ENCODE measurements around the gene FBXL17. TPM values are rescaled to one million over a fixed set of nuclear protein-coding genes. Genes with fewer than 3 reads are reported as not detected.

FBXL17 gene
- total RNA-seq, 4 donors from 2014 or later, result 14.4 to 22.0 (median 16.6) TPM

DNA sequence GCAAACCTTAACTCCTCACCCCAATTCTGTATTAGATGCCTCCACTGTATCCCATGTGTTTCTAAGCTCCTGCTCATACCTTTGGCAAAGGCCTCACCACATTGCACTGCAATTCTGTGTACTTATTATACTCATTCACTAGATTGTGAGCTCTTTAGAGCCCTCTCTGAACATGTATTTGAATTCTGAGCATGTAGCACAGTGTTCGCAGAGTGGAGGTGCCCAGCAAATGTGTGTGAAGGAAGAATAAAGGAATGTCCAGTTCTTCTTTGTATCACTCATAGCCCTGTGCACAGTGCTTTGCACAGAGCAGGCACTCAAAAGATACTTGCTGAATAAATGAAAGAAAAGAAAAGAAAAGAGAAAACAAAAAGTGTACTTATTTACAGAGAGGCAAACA, 410.1 kb downstream of the FBXL17 start:
- TF ChIP-seq, protein P1, sequence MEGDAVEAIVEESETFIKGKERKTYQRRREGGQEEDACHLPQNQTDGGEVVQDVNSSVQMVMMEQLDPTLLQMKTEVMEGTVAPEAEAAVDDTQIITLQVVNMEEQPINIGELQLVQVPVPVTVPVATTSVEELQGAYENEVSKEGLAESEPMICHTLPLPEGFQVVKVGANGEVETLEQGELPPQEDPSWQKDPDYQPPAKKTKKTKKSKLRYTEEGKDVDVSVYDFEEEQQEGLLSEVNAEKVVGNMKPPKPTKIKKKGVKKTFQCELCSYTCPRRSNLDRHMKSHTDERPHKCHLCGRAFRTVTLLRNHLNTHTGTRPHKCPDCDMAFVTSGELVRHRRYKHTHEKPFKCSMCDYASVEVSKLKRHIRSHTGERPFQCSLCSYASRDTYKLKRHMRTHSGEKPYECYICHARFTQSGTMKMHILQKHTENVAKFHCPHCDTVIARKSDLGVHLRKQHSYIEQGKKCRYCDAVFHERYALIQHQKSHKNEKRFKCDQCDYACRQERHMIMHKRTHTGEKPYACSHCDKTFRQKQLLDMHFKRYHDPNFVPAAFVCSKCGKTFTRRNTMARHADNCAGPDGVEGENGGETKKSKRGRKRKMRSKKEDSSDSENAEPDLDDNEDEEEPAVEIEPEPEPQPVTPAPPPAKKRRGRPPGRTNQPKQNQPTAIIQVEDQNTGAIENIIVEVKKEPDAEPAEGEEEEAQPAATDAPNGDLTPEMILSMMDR (IDR thresholded peaks at IDR 0.05), result no peak
- TF ChIP-seq POLR2AphosphoS5 (IDR thresholded peaks at IDR 0.05), result no peak
- TF ChIP-seq EP300 (IDR thresholded peaks at IDR 0.05), result no peak
- no peak for TF ChIP-seq POLR2A (IDR thresholded peaks at IDR 0.05; ENCODE audit: low read depth)
- Histone ChIP-seq H3K27ac (replicated peaks in 1 of 4) (no peak overlapping the region), H3K27me3 (no peaks in the 10 kb centered on the region), H3K4me1 (no peaks in the 10 kb centered on the region), H3K36me3 (no peaks in the 10 kb centered on the region), H3K9me3 (no peaks in the 10 kb centered on the region), H3K4me3 (no peak overlapping the region)
- WGBS, result 95% methylated on average over 1 of the region's 1 CpG
- DNase-seq (ENCODE audit: extremely low spot score), result no peak
- intact Hi-C loops (cut with DNase I), result no loop called here

DNA sequence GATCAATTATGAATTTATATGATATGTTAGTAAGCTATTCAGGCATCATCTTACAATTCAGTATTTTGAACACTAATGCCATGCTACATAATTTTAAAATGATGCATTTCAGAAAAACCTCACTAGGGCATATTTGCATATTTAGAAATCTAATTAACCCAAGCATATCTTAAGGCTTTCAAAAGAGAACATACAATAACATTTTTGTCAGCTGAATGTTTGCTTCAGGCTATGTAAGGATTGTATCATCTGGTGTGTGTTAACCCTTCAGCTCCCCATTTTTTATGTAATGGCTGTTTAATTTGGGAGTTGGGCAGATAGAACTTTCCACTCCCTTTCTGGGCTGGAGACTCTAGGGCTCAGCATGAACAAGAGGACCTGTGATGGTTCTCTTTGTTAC, 412.1 kb downstream of the FBXL17 start:
- intact Hi-C loops (cut with DNase I), result no loop called here
- DNase-seq (ENCODE audit: extremely low spot score), result no peak
- H3K27ac ChIP-seq (replicated peaks in 1 of 4), result no peak overlapping the region
- TF ChIP-seq EP300 (IDR thresholded peaks at IDR 0.05) (no peak), POLR2A (IDR thresholded peaks at IDR 0.05; ENCODE audit: low read depth) (no peak), POLR2AphosphoS5 (IDR thresholded peaks at IDR 0.05) (no peak)
- TF ChIP-seq, protein P1 (IDR thresholded peaks at IDR 0.05), result no peak
- H3K4me1 ChIP-seq, result no peaks in the 10 kb centered on the region
- no peak overlapping the region for H3K4me3 ChIP-seq
- H3K27me3 ChIP-seq, result no peaks in the 10 kb centered on the region
- no peaks in the 10 kb centered on the region for H3K36me3 ChIP-seq
- H3K9me3 ChIP-seq, result no peaks in the 10 kb centered on the region

DNA sequence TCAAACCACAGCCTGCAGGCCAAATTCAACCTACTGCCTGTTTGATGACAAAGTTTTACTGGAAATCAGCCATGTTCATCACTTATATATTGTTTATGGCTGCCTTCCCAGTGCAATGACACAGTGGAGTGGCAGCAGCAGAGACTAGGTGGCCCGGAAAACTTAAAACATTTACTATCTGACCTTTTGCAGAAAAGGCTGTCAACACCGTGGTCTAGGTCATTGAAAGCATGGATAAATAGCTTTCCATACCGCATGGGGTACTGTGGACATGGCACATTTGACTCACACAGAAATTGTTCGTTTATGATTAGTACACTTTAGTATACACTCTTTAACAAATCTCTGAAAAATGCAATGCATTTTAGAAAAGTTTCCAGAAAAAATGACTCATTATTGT, 412.9 kb downstream of the FBXL17 start:
- DNase-seq (ENCODE audit: extremely low spot score), result no peak
- intact Hi-C loops (cut with DNase I), result no loop called here
- no peak for TF ChIP-seq POLR2AphosphoS5 (IDR thresholded peaks at IDR 0.05)
- no peak for TF ChIP-seq EP300 (IDR thresholded peaks at IDR 0.05)
- TF ChIP-seq, protein P1 (IDR thresholded peaks at IDR 0.05), result no peak
- no peaks in the 10 kb centered on the region for H3K27me3 ChIP-seq
- no peaks in the 10 kb centered on the region for H3K4me1 ChIP-seq
- no peaks in the 10 kb centered on the region for H3K9me3 ChIP-seq
- no peak overlapping the region for H3K27ac ChIP-seq (replicated peaks in 1 of 4)
- no peaks in the 10 kb centered on the region for H3K36me3 ChIP-seq
- H3K4me3 ChIP-seq, result no peak overlapping the region
- 81% methylated on average over 4 of the region's 4 CpGs for WGBS

DNA sequence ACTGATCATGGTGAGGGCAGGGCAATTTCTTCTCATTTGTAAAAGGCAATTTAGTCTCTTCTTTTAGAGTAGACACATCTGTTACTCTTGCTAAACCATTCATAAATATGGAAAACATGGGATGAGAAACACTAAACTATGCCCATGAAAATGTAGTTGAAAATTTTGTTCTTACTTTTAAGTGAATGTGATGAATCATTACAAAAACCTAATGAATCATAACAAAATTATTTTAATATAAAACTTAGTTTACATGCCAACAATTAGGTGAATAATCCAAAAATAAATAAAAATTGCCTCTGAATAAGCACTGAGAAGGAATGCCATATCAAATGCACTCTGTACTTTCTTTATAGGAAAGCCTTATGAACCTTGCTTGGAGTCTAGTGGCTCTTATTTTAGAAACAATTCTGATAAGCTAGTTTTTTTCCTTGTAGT, 413.5 kb downstream of the FBXL17 start:
- Histone ChIP-seq H3K4me1 (no peaks in the 10 kb centered on the region), H3K27ac (replicated peaks in 1 of 4) (no peak overlapping the region), H3K4me3 (no peak overlapping the region), H3K36me3 (no peaks in the 10 kb centered on the region), H3K27me3 (no peaks in the 10 kb centered on the region), H3K9me3 (no peaks in the 10 kb centered on the region)
- no peak for TF ChIP-seq EP300 (IDR thresholded peaks at IDR 0.05)
- TF ChIP-seq POLR2AphosphoS5 (IDR thresholded peaks at IDR 0.05), result no peak
- TF ChIP-seq POLR2A (IDR thresholded peaks at IDR 0.05; ENCODE audit: low read depth), result no peak
- TF ChIP-seq, protein P1 (IDR thresholded peaks at IDR 0.05), result no peak
- DNase-seq (ENCODE audit: extremely low spot score), result no peak
- intact Hi-C loops (cut with DNase I), result no loop called here

DNA sequence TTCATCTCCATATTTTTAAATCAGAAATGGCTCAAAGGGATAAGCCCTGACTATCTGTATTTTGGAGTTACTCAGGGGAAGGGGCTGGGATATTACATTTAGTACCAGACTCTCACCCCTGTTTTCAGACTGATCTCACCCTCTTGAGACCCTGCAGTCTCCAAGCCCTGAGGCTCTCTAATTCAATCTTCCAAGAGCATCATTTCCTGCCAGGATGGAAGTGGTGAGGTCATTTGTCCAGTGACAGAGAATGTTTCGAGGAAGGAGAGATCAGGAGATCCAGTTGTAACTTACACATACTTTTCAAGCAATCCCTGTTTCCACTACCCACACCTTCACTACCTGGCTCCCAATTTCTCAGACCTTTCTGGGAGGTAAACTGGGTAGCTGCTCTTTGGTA, 415.7 kb downstream of the FBXL17 start:
- Histone ChIP-seq H3K4me3 (no peak overlapping the region), H3K27ac (replicated peaks in 1 of 4) (no peak overlapping the region), H3K36me3 (no peaks in the 10 kb centered on the region), H3K4me1 (no peaks in the 10 kb centered on the region), H3K27me3 (no peaks in the 10 kb centered on the region), H3K9me3 (no peaks in the 10 kb centered on the region)
- no peak for DNase-seq (ENCODE audit: extremely low spot score)
- 92% methylated on average over 1 of the region's 1 CpG for WGBS
- intact Hi-C loops (cut with DNase I), result no loop called here
- TF ChIP-seq, protein P1 (IDR thresholded peaks at IDR 0.05), result no peak
- TF ChIP-seq POLR2A (IDR thresholded peaks at IDR 0.05; ENCODE audit: low read depth) (no peak), POLR2AphosphoS5 (IDR thresholded peaks at IDR 0.05) (no peak), EP300 (IDR thresholded peaks at IDR 0.05) (no peak)

Data from esophagus muscularis mucosa (tissue), 4 donors.